ENCODE data around the gene SUGCT. TPM values are rescaled to one million over a fixed set of nuclear protein-coding genes. Genes with fewer than 3 reads are reported as not detected.

Gene SUGCT
- total RNA-seq, 1 experiment from 2014 or later: 9.9 TPM

GRCh38 chr7:40612298-40612697 is 477.5 kb downstream of the SUGCT start:
- CTCF ChIA-PET: no interaction called here
- Histone ChIP-seq H3K36me3 (ENCODE audit: control insufficient read depth, insufficient read depth, low read length) (no peaks in the 10 kb centered on the region), H3K4me3 (ENCODE audit: low read depth, low read length) (no peak overlapping the region), H3K27me3 (replicated peaks; ENCODE audit: control insufficient read depth, insufficient read depth, low read length) (no peaks in the 10 kb centered on the region), H3K4me1 (no peaks in the 10 kb centered on the region), H3K9me3 (no peaks in the 10 kb centered on the region)
- Mint-ChIP-seq H3K27ac (ENCODE audit: unreplicated experiment) (no peak overlapping the region), H3K9me3 (ENCODE audit: unreplicated experiment) (no peaks in the 10 kb centered on the region), H3K36me3 (ENCODE audit: insufficient read depth, unreplicated experiment) (no peaks in the 10 kb centered on the region), H3K4me1 (ENCODE audit: low read depth, unreplicated experiment) (no peaks in the 10 kb centered on the region), H3K27me3 (ENCODE audit: insufficient read depth, unreplicated experiment) (no peaks in the 10 kb centered on the region), H3K4me3 (ENCODE audit: unreplicated experiment) (no peak overlapping the region)
- DNase-seq: no peak
- intact Hi-C loops (cut with micrococcal nuclease; ENCODE audit: unreplicated experiment): no loop called here
- POLR2A ChIA-PET: no interaction called here
- TF ChIP-seq, protein P1, sequence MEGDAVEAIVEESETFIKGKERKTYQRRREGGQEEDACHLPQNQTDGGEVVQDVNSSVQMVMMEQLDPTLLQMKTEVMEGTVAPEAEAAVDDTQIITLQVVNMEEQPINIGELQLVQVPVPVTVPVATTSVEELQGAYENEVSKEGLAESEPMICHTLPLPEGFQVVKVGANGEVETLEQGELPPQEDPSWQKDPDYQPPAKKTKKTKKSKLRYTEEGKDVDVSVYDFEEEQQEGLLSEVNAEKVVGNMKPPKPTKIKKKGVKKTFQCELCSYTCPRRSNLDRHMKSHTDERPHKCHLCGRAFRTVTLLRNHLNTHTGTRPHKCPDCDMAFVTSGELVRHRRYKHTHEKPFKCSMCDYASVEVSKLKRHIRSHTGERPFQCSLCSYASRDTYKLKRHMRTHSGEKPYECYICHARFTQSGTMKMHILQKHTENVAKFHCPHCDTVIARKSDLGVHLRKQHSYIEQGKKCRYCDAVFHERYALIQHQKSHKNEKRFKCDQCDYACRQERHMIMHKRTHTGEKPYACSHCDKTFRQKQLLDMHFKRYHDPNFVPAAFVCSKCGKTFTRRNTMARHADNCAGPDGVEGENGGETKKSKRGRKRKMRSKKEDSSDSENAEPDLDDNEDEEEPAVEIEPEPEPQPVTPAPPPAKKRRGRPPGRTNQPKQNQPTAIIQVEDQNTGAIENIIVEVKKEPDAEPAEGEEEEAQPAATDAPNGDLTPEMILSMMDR (IDR thresholded peaks at IDR 0.05; ENCODE audit: insufficient read depth in 1 of 2, low read depth in 1 of 2, low read length in 1 of 2, severe bottlenecking in 1 of 2, unreplicated experiment in 1 of 2): no peak
- BruUV-seq (replicated peaks): no TSS peak

DNA sequence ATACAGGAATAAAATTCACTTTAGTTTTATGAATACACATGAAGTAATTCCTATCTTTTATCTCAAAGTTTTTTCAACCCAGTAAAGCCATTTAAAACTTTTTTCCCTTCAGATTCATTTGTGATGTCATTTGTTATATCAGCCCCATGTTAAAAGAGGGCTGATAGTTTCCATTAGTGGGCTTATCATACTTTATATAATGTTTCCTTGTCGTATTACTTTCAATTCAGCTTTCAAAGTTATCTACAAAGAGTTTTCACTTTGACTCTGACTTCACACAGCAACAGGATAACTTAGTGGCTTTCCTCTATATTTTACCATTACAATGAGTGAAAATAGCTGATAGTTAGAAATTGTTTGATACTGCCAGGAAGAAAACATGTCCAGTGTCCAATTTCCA is 484.8 kb downstream of the SUGCT start:
- no TSS peak for BruUV-seq (replicated peaks)
- Mint-ChIP-seq H3K36me3 (ENCODE audit: insufficient read depth, unreplicated experiment) (no peaks in the 10 kb centered on the region), H3K4me1 (ENCODE audit: low read depth, unreplicated experiment) (peaks cover 15% of the 10 kb centered on the region), H3K27ac (ENCODE audit: unreplicated experiment) (no peak overlapping the region), H3K9me3 (ENCODE audit: unreplicated experiment) (no peaks in the 10 kb centered on the region), H3K27me3 (ENCODE audit: insufficient read depth, unreplicated experiment) (no peaks in the 10 kb centered on the region), H3K4me3 (ENCODE audit: unreplicated experiment) (no peak overlapping the region)
- no peak overlapping the region for H3K4me3 ChIP-seq (ENCODE audit: low read depth, low read length)
- H3K27me3 ChIP-seq (replicated peaks; ENCODE audit: control insufficient read depth, insufficient read depth, low read length): no peaks in the 10 kb centered on the region
- intact Hi-C loops (cut with micrococcal nuclease; ENCODE audit: unreplicated experiment): loop anchor here (10.0 kb wide), 1 partner anchor 115 kb away; no protein-coding TSS in a partner anchor
- POLR2A ChIA-PET: no interaction called here
- no peak for DNase-seq
- no peaks in the 10 kb centered on the region for H3K9me3 ChIP-seq
- H3K4me1 ChIP-seq: peaks cover 14% of the 10 kb centered on the region; the same call in 1 of the 2 replicates
- CTCF ChIA-PET: no interaction called here
- no peaks in the 10 kb centered on the region for H3K36me3 ChIP-seq (ENCODE audit: control insufficient read depth, insufficient read depth, low read length)
- TF ChIP-seq, protein P1 (IDR thresholded peaks at IDR 0.05; ENCODE audit: insufficient read depth in 1 of 2, low read depth in 1 of 2, low read length in 1 of 2, severe bottlenecking in 1 of 2, unreplicated experiment in 1 of 2): no peak

GRCh38 chr7:40621592-40621998 is 486.8 kb downstream of the SUGCT start:
- peaks cover 26% of the 10 kb centered on the region for H3K4me1 Mint-ChIP-seq (ENCODE audit: low read depth, unreplicated experiment)

More at GRCh38 chr7:40621592-40621998, 486.8 kb downstream of the SUGCT start:
- no peak overlapping the region for H3K4me3 Mint-ChIP-seq (ENCODE audit: unreplicated experiment)
- TF ChIP-seq, protein P1 (IDR thresholded peaks at IDR 0.05; ENCODE audit: insufficient read depth in 1 of 2, low read depth in 1 of 2, low read length in 1 of 2, severe bottlenecking in 1 of 2, unreplicated experiment in 1 of 2): no peak
- H3K36me3 ChIP-seq (ENCODE audit: control insufficient read depth, insufficient read depth, low read length): no peaks in the 10 kb centered on the region
- no peaks in the 10 kb centered on the region for H3K27me3 ChIP-seq (replicated peaks; ENCODE audit: control insufficient read depth, insufficient read depth, low read length)
- BruUV-seq (replicated peaks): no TSS peak
- no peak for DNase-seq
- intact Hi-C loops (cut with micrococcal nuclease; ENCODE audit: unreplicated experiment): loop anchor here (10.0 kb wide), 1 partner anchor 113 kb away; no protein-coding TSS in a partner anchor
- no peaks in the 10 kb centered on the region for H3K36me3 Mint-ChIP-seq (ENCODE audit: insufficient read depth, unreplicated experiment)
- POLR2A ChIA-PET: no interaction called here
- H3K27ac Mint-ChIP-seq (ENCODE audit: unreplicated experiment): no peak overlapping the region
- H3K9me3 ChIP-seq: no peaks in the 10 kb centered on the region
- no peaks in the 10 kb centered on the region for H3K27me3 Mint-ChIP-seq (ENCODE audit: insufficient read depth, unreplicated experiment)
- no peaks in the 10 kb centered on the region for H3K9me3 Mint-ChIP-seq (ENCODE audit: unreplicated experiment)
- peaks cover 14% of the 10 kb centered on the region; the same call in 1 of the 2 replicates for H3K4me1 ChIP-seq
- CTCF ChIA-PET: no interaction called here
- no peak overlapping the region for H3K4me3 ChIP-seq (ENCODE audit: low read depth, low read length)
